ACHN (cell line): ENCODE measurements around the gene RABGAP1.
A peak's percentile ranks its signal among the peaks of the same experiment; 100 is the strongest.

Source experiments
- DNase-seq: peaks from one replicate; pipeline ENCODE4 v3.0.0-alpha.2; 2015
- in situ Hi-C: cut with HindIII; loops from 2 replicates; pipeline ENCODE4 v1.10.0; 2017; ENCODE audit warnings: low sequenced_read_pairs, low pct_ligation_motif_present, low pct_unique_long_range_greater_than_20kb

RABGAP1 gene

DNA sequence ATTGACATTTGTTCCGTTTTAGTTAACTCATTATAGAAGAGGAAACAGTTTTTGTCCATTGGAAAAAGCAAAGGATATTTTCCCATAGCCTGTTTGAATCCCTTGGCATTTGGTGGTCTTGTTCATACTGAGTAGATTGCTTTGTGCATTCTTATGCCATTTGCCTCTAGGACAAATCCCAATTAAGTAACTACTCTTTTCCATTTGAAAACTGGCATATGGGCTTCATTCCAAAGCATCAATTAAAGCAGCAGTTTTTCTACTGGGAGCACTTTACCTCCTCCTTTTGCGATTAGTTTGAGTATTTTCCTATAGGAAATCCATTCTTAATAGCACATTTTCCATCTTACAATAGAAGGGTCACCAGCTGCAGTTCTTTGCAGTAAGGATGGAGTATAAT lies 123.9 kb downstream of the RABGAP1 start:
- in situ Hi-C loops = no loop called here
- no peak for DNase-seq

DNA sequence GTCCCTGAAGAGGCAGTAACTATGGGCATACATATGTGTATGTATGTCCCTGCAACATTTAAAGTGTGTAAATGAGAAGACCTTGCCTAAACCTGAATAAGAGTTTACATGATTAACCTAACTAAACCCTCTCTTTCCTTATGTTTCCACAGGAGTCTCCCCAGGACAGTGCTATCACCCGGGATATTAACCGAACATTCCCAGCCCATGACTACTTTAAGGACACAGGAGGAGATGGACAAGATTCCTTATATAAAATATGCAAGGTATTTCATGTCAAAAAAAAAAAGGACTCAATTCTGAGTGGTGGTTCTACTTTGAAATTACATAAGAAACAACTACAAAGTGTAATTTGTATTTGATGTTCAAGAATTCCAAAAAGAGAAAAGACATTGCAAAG lies 124.4 kb downstream of the RABGAP1 start:
- in situ Hi-C loops = no loop called here
- no peak for DNase-seq

DNA sequence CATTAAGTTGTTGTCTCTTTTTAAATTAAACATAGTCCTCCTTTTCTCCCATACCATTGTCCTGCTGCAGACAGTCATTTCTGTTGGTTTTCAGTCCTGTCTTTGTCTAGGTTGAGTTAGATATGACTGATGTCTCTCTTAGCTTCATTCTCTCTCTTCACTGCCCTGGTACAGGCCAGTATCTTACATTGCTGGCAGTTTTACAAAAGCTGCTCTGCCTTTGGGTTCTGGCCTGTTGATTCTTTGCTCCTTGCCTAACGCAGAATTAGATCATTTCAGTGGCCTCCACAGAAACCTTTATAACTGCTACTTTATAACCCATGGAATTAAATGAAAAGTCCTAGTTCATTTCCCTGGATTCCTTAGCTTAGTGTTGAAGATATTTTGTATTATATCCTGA lies 126.3 kb downstream of the RABGAP1 start:
- in situ Hi-C loops = no loop called here
- DNase-seq = no peak

DNA sequence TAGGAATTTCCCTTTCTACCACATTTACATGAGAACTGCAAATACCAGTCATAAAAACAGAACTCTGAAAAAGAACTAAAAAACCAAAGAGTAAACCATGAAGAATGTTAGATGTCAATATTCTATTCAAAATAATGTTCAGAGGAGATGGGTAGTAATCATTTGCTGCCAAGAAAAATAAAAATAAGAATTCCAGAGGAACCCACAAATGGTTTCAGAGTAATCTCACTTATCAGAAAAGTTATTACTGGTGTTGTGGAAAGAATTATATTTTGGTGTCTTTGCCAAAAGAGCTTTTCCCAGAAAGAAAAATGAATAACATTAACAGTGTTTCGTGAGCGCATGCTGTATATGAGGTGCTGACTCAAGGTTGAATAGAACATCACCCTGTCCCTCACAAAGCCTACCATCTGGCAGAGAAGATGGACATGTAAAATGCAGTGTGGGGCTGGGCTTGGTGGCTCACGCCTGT lies 128.2 kb downstream of the RABGAP1 start:
- DNase-seq = no peak
- in situ Hi-C loops = no loop called here

DNA sequence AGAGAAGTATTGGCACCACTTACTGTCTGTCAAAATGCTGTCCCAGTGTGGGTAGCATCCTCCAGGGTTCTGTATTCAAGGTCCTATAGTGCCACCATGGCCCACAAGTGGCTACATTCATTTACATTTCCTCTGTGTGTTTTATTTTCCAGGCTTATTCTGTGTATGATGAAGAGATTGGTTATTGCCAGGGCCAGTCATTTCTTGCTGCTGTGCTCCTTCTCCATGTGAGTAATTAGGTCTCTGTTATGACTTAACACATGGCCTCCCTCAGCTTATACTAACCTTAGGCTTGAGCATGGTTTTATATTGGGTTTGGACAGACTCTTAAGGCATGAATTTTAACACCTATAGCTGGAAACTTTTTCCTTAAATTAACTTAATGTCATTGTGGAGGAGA lies 129.4 kb downstream of the RABGAP1 start:
- DNase-seq = no peak
- in situ Hi-C loops = no loop called here

DNA sequence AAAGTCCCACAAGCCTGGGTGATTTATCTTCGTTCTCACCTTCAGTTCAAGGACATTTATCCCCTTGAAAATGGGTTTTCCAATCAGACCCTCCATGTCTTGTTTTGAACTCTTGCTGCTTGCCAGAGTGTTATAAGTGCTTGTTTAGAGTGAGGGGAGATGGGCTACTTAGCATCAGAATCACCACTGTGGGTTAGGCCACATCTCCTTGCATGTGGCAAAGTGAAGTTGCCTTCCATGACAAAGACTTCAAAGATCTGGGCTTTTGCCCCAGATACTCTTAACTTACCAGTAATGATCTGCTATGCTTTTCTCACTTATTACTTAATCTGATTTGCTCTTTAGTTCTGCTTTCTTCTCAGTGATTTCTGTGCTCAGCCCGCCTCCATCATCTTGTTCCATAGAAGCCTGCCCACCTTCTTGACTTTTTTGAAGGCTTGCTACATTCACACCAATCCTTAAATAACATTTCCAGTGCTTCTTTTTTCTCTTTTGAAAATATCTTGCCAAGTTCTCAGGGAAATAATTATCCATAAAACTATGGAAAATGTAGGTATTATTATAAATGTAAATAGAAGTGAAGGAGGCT lies 131.7 kb downstream of the RABGAP1 start:
- no peak for DNase-seq
- in situ Hi-C loops = no loop called here

DNA sequence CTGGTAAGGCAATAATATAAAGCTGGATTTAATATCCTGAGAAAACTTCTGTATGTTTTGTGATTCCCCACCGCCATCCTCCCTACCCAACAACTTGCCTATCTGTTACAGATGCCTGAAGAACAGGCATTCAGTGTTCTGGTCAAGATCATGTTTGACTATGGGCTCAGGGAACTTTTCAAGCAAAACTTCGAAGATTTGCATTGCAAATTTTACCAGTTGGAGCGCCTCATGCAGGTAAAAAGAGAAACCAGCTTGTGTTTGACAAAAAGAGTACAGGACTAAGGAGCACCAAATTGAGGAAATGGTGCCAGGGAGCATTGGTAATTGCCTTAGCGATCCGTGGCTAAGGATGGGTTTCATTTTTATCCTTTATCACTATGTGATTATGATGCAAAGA lies 132.6 kb downstream of the RABGAP1 start:
- in situ Hi-C loops = no loop called here
- DNase-seq = no peak

DNA sequence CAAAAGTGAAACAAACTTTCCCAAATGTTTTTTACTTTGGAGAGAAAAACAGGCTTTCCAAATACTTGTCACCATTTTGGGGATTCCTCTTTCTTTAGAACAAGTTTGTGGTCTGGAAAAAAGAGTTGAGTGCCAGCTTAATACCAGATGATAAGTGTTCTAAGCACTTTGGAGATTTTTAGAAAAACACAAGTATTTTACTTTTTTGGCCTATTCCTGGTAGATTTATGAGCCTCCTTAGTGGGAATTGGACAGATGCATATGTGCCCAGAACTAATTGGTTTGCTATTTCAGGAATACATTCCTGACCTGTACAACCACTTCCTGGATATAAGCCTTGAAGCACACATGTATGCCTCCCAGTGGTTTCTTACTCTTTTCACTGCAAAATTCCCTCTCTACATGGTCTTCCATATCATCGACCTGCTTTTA lies 133.2 kb downstream of the RABGAP1 start:
- in situ Hi-C loops = no loop called here

DNA sequence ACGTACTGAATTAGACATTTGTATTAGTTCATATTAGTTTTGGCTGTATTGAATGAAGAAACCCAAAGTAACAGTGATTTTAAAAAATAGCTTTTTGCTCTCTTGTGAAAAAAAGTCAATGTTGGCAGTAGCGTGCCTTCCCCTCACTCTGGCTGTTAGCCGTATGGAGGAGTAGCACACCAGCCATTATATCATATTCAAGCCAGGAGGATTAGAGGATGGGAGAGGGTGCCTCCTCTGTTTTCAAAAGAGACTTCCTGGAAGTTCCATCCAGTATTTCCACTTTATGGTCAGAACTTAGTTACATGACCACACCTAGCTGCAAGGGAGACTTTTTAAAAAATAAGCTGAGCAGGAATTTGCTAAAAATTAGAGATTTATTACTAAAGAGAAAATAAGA lies 133.8 kb downstream of the RABGAP1 start:
- in situ Hi-C loops = no loop called here

More for the DNA sequence above, 133.2 kb downstream of the RABGAP1 start:
- no peak for DNase-seq

DNA sequence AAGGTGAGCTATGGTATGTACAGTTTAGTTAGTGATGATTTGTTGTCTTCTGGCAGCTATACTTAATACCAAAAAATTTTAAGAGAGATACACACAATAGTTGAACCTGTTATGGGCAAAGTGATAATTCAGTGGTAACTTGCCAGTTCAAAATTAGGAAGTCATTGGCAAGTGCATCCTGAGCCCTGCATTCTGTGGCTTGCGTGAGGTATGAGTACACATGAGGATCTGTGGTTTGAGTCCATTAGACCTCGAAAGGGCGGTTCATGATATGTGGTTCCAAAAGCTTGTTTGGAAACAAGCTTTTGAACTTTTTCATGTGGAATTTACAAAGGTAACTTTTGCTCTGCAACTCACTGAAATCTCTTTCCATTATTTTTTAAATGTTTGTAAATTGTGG lies 139.6 kb downstream of the RABGAP1 start:
- in situ Hi-C loops = no loop called here
- no peak for DNase-seq

More for the DNA sequence above, 133.8 kb downstream of the RABGAP1 start:
- DNase-seq = no peak

DNA sequence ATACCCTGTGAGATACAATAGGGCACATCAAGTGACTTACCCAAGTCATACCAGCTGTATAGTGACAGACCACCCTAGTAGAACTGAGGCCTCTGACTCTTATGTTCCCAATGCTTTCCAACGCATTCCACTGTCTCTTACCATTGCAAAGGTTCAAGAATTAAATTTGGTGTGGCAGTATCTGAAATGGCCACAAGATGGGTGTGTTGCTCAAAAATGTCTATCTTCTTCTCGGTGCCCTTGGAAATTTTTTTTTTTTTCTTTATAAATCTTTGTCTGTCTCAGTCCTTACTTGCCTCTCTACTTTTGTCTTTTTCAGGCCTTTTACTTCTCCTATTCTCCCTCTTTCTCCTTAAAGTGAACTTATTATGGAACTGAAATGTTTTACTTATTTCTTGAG lies 141.0 kb downstream of the RABGAP1 start:
- DNase-seq = peak; percentile 54
- in situ Hi-C loops = no loop called here

DNA sequence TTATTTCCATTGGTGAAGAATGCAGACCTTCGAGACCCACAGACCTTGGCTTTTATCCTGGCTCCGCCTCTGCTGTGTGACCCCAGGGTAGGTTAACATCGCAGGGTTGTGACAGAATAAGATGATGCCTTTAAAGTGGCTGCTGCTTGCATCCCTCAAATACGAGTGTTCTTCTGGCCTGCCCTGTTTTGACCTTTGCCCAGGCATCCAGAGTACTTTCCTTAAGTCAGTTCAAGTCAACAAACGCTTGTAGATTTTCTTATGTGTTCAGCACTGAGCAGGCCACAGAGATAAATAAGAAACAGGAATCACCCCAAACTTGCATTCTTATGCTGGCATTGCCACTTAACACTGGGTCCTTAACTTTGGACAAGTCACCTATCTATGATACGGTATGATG lies 142.9 kb downstream of the RABGAP1 start:
- DNase-seq = no peak
- in situ Hi-C loops = no loop called here

DNA sequence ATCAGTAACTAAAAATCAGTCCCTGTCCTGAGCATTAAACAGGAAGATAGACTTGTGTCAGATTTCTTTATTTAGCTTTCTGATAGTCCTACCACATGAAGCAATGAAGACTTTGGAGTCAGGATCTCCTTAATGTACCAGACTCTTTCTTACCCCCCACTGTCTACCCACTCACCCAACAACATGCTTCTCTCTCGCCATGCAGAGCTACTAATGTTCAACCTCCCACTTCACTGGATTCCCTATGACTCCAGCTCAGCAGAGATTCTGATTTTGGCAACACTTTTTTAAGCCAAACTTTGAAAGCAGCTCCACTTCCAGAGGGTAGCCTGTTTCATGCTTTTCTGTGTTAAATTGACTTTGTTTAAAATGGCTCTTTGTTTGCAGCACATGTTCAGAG lies 143.4 kb downstream of the RABGAP1 start:
- DNase-seq = no peak
- in situ Hi-C loops = no loop called here

DNA sequence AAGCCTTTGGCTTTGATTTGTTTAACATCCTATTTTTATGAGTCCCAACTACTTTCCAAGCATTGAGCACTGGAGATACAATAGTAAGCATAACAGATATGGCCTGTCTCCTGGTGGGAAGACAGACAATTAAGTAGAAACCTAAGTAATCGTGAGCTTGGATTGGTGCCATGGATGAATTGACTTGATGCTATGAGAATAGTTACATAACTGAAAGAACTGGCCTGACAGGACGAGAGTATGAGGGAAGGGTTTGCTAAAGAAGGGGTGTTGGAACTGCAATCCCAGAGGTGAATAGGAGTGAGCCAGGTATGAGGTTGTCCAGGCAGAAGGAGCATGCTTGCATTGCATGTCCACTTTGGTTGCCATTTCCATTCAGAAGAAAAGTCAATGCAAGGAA lies 145.1 kb downstream of the RABGAP1 start:
- in situ Hi-C loops = no loop called here

DNA sequence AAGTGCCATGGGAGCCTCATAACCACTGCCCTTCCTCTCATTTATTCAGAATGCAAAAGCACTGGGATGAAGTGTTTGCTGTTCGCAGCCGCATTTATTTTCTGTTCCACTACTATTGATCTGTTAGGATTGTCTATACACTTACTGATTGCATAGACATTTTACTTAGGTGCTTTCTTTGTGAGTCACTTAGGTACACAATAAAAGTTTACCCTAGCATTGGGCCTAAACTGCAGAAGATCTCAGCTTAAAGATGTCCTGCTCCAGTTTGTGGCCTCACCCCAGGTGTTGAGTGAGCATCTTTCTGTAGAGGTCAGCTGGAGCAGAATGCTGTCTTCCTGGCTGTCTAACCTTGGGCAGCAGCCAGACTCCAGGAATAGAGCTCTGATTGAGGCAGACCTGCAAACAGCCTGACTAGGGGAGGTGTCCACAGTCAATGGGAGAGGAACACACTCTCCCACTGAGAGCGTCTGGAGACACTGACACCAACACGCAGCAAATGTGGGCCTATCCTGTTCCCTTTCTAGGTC lies 146.6 kb downstream of the RABGAP1 start:
- no peak for DNase-seq
- in situ Hi-C loops = no loop called here

More for the DNA sequence above, 145.1 kb downstream of the RABGAP1 start:
- no peak for DNase-seq

DNA sequence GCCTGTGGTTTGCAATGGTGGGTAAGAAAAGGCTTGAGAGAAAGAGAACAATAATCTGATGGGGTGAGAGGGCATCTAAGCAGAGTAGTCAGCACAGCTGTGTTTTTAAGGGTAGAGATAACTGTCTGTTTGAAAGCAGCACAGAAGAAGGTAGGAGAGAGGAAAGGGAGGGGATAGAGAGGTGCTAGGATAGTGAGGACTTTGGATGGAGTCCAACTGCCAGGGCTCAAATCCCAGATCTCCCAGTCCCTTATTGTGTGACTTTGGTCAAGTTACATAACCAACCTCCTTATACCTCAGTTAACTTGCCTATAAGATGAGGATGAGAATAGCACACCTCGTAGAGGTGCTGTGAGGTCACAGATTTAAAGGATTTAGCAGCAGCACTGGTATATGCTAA lies 148.2 kb downstream of the RABGAP1 start:
- in situ Hi-C loops = no loop called here

DNA sequence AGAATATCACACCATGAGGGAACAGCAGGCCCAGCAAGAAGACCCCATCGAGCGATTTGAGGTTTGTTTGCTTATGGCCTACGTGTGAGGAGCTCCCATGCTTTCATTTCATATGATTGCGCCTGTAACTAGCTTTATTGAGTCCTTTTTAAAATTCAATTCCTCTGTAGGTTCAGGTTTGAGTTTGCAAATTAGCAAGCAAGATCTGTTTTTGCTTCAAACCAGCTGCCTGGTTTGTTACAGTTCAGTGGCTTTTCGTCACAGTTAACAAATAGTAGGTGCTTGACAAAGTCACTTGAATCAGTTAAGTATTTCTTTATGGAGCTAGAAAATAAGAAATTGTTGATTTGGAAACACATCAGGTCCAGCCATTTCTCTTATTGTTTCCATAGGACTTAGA lies 149.0 kb downstream of the RABGAP1 start:
- DNase-seq = no peak

More for the DNA sequence above, 148.2 kb downstream of the RABGAP1 start:
- DNase-seq = no peak

DNA sequence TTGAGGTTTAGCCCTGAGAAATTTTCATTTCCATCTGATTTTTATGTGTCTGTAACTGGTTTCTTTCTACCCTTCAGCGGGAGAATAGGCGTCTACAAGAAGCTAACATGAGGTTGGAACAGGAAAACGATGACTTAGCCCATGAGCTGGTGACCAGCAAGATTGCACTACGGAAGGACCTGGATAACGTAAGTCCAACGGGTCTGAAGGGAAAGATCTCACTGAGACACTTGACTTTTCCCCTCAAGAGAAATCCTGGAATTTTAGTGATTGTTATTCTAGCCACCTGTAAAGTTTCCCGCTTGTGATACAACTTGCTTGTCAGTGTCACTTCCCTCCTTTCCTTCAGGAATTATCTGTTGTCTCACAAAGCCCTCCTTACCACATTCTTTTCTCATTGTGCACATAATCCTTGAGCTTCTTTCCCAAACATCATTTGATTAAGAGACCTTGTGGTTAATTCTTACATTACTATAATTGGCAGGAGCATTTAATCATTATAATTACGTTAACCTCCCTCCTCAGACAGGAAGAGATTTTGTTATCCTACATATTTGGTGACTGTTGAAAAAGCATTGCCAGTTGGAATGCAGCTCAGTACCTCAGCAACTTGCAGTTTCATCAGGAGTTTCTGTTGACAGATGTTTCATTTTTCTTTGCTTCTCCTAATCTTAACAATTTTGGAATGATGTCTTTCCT lies 149.5 kb downstream of the RABGAP1 start:
- DNase-seq = no peak
- in situ Hi-C loops = no loop called here

More for the DNA sequence above, 149.0 kb downstream of the RABGAP1 start:
- in situ Hi-C loops = no loop called here

DNA sequence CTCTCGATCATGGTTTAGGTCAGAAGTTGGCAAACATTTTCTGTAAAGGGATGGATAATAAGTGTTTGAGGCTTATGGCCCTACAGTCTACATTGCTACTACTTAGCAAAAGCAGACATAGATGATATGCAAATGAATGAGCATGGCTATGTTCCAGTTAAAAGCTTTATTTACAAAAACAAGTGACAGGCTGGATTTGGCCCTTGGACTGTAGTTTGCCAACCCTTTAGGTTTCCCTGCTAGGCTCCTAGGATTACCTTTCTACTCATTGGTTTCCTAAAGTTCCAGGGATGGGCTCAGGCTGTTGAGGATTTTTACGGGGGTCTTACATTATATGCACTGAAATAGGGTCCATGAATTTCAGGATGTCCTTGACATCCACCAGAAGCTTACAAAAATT lies 150.1 kb downstream of the RABGAP1 start:
- in situ Hi-C loops = no loop called here
- DNase-seq = no peak

DNA sequence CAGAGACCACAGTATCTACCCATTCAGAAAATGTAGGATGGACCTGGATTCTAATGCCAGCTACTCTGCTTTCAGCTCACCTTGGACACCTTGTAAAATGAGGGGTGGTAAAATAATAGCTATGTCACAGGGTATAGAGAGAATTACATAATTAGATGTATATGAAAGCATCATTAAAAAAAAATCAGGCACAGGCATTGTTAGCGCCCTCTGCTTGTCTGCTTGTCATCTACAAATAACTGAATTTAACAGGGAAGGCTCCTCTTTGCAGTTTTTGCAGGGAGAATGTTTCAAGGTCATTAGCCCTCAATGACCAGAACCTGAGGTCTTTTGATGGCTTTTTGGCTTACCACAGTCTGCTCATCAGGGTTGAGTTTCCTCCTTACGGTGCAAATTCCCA lies 150.6 kb downstream of the RABGAP1 start:
- no peak for DNase-seq
- in situ Hi-C loops = no loop called here
